ENCODE measurements around the gene DTL. TPM values are rescaled to one million over a fixed set of nuclear protein-coding genes. Genes with fewer than 3 reads are reported as not detected.
"Not testable (repeated sequence)": the region's sequence is repeated elsewhere in the genome, so short reads cannot be mapped to it uniquely, and the experiment has no call there.

DTL gene
- total RNA-seq, 1 donor from 2014 or later, result 6.3 TPM

GRCh38 chr1:211991695-211992094 lies 43.9 kb upstream of the DTL start:
- Mint-ChIP-seq H3K27ac (ENCODE audit: unreplicated experiment) (no peak overlapping the region), H3K4me3 (ENCODE audit: unreplicated experiment) (no peak overlapping the region)
- no peak for FAIRE-seq

GRCh38 chr1:211997426-211997825 lies 38.1 kb upstream of the DTL start:
- not testable (repeated sequence) for H3K9me3 ChIP-seq (ENCODE audit: insufficient read depth, low read depth, low read length); H4K20me1 ChIP-seq (ENCODE audit: insufficient read depth, low read length); H3K27ac ChIP-seq (ENCODE audit: low read depth, low read length); FAIRE-seq; H3K27ac Mint-ChIP-seq (ENCODE audit: unreplicated experiment); H3K4me3 ChIP-seq (ENCODE audit: insufficient read depth, low read depth, low read length); H3K4me3 Mint-ChIP-seq (ENCODE audit: unreplicated experiment); H2AFZ ChIP-seq (ENCODE audit: low read depth, low read length); H3K9ac ChIP-seq (ENCODE audit: low read length); DNase-seq (ENCODE audit: low read depth); H3K4me1 ChIP-seq (ENCODE audit: insufficient read depth, low read length); H3K36me3 Mint-ChIP-seq (ENCODE audit: low read depth, unreplicated experiment); H3K4me2 ChIP-seq (ENCODE audit: low read length); H3K9me3 Mint-ChIP-seq (ENCODE audit: unreplicated experiment); H3K27me3 ChIP-seq (ENCODE audit: insufficient read depth, low read length); H3K27me3 Mint-ChIP-seq (ENCODE audit: low read depth, unreplicated experiment); H3K4me1 Mint-ChIP-seq (ENCODE audit: low read depth, unreplicated experiment); H3K79me2 ChIP-seq (ENCODE audit: insufficient read depth, low read length)
- peaks cover 12% of the 10 kb centered on the region for H3K36me3 ChIP-seq (ENCODE audit: insufficient read depth, low read length)

More at GRCh38 chr1:211991695-211992094, 43.9 kb upstream of the DTL start:
- H3K27me3 Mint-ChIP-seq (ENCODE audit: low read depth, unreplicated experiment), result no peaks in the 10 kb centered on the region
- H3K27me3 ChIP-seq (ENCODE audit: insufficient read depth, low read length), result no peaks in the 10 kb centered on the region
- H3K4me1 Mint-ChIP-seq (ENCODE audit: low read depth, unreplicated experiment), result no peaks in the 10 kb centered on the region
- no peak overlapping the region for H3K9ac ChIP-seq (ENCODE audit: low read length)
- peaks cover 5% of the 10 kb centered on the region for H3K36me3 ChIP-seq (ENCODE audit: insufficient read depth, low read length)
- no peak for DNase-seq (ENCODE audit: low read depth)
- H3K4me3 ChIP-seq (ENCODE audit: insufficient read depth, low read depth, low read length), result no peak overlapping the region
- TF ChIP-seq EZH2 (IDR thresholded peaks at IDR 0.05; ENCODE audit: insufficient read depth, low read length) (no peak), CTCF (IDR thresholded peaks at IDR 0.05; ENCODE audit: insufficient read depth, low read depth, low read length) (no peak)
- no peaks in the 10 kb centered on the region for H3K79me2 ChIP-seq (ENCODE audit: insufficient read depth, low read length)
- H3K36me3 Mint-ChIP-seq (ENCODE audit: low read depth, unreplicated experiment), result no peaks in the 10 kb centered on the region
- H3K4me2 ChIP-seq (ENCODE audit: low read length), result no peak overlapping the region
- H3K9me3 Mint-ChIP-seq (ENCODE audit: unreplicated experiment), result no peaks in the 10 kb centered on the region
- peaks cover 3% of the 10 kb centered on the region for H4K20me1 ChIP-seq (ENCODE audit: insufficient read depth, low read length)
- H3K27ac ChIP-seq (ENCODE audit: low read depth, low read length), result no peak overlapping the region
- no peaks in the 10 kb centered on the region for H3K4me1 ChIP-seq (ENCODE audit: insufficient read depth, low read length)
- H3K9me3 ChIP-seq (ENCODE audit: insufficient read depth, low read depth, low read length), result no peaks in the 10 kb centered on the region
- no peak overlapping the region for H2AFZ ChIP-seq (ENCODE audit: low read depth, low read length)

GRCh38 chr1:212002536-212002935 lies 33.0 kb upstream of the DTL start:
- peaks cover 6% of the 10 kb centered on the region for H3K4me1 Mint-ChIP-seq (ENCODE audit: low read depth, unreplicated experiment)

More at GRCh38 chr1:212002536-212002935, 33.0 kb upstream of the DTL start:
- Histone ChIP-seq H2AFZ (ENCODE audit: low read depth, low read length) (no peak overlapping the region), H3K4me3 (ENCODE audit: insufficient read depth, low read depth, low read length) (no peak overlapping the region), H3K27me3 (ENCODE audit: insufficient read depth, low read length) (no peaks in the 10 kb centered on the region), H3K9ac (ENCODE audit: low read length) (no peak overlapping the region), H3K9me3 (ENCODE audit: insufficient read depth, low read depth, low read length) (no peaks in the 10 kb centered on the region), H3K4me2 (ENCODE audit: low read length) (no peak overlapping the region), H3K36me3 (ENCODE audit: insufficient read depth, low read length) (peaks cover 7% of the 10 kb centered on the region), H3K4me1 (ENCODE audit: insufficient read depth, low read length) (no peaks in the 10 kb centered on the region), H3K79me2 (ENCODE audit: insufficient read depth, low read length) (no peaks in the 10 kb centered on the region), H3K27ac (ENCODE audit: low read depth, low read length) (no peak overlapping the region), H4K20me1 (ENCODE audit: insufficient read depth, low read length) (no peaks in the 10 kb centered on the region)
- DNase-seq (ENCODE audit: low read depth) (peak; percentile 71), FAIRE-seq (no peak)
- Mint-ChIP-seq H3K36me3 (ENCODE audit: low read depth, unreplicated experiment) (peaks cover 2% of the 10 kb centered on the region), H3K9me3 (ENCODE audit: unreplicated experiment) (no peaks in the 10 kb centered on the region), H3K4me3 (ENCODE audit: unreplicated experiment) (no peak overlapping the region), H3K27ac (ENCODE audit: unreplicated experiment) (peak overlapping the region; percentile 43), H3K27me3 (ENCODE audit: low read depth, unreplicated experiment) (no peaks in the 10 kb centered on the region)
- TF ChIP-seq EZH2 (IDR thresholded peaks at IDR 0.05; ENCODE audit: insufficient read depth, low read length), result no peak

All from astrocyte (in vitro differentiated cells and primary cell).